OCI-LY1 (cell line): ENCODE measurements around the gene FAM76A.

ENCODE experiments used
- H2AFZ ChIP-seq: fragments of 200-600 bp; sonication (generic), shearing (Covaris generic); 2 replicates; pipeline ENCODE4 v1.6.0; 2014; ENCODE audit warnings: antibody characterized with exemption, mild to moderate bottlenecking, low read length
- H3F3A ChIP-seq: fragments of 200-600 bp; sonication (generic), shearing (Covaris generic); 2 replicates; pipeline ENCODE4 v1.6.0; 2014; ENCODE audit warnings: mild to moderate bottlenecking, antibody characterized with exemption, low read length, moderate library complexity; ENCODE audit not compliant: insufficient read depth
- H3K27ac ChIP-seq: fragments of 200-600 bp; sonication (generic); 2 replicates; pipeline ENCODE4 v1.5.1; 2014; ENCODE audit warnings: low read length, mixed run types, mild to moderate bottlenecking, low read depth; ENCODE audit not compliant: poor library complexity, severe bottlenecking
- H3K27me3 ChIP-seq: fragments of 200-600 bp; sonication (generic); 2 replicates; pipeline ENCODE4 v1.6.0; 2014; ENCODE audit warnings: antibody characterized with exemption, mild to moderate bottlenecking, low read length, moderate library complexity; ENCODE audit not compliant: insufficient read depth
- H3K36me3 ChIP-seq: fragments of 200-600 bp; sonication (generic); 2 replicates; pipeline ENCODE4 v1.6.1; 2014; ENCODE audit warnings: mild to moderate bottlenecking, antibody characterized with exemption, low read length, moderate library complexity, mixed read lengths; ENCODE audit not compliant: insufficient read depth
- H3K4me1 ChIP-seq: fragments of 200-600 bp; sonication (generic); 2 replicates; pipeline ENCODE4 v1.5.1; 2014; ENCODE audit warnings: mild to moderate bottlenecking, low read length, moderate library complexity; ENCODE audit not compliant: insufficient read depth, severe bottlenecking
- H3K4me2 ChIP-seq: fragments of 200-600 bp; sonication (generic), shearing (Covaris generic); 2 replicates; pipeline ENCODE4 v1.6.1; 2014; ENCODE audit warnings: low read length
- H3K4me3 ChIP-seq: fragments of 200-600 bp; sonication (generic); 2 replicates; pipeline ENCODE4 v1.5.1; 2014; ENCODE audit warnings: low read length, low read depth, mild to moderate bottlenecking, mixed read lengths; ENCODE audit not compliant: poor library complexity, severe bottlenecking
- H3K79me2 ChIP-seq: fragments of 200-600 bp; shearing (Covaris generic); 2 replicates; pipeline ENCODE4 v1.6.1; 2016; ENCODE audit warnings: mixed run types, low read length, mixed read lengths; ENCODE audit not compliant: insufficient read depth
- H3K9ac ChIP-seq: fragments of 200-600 bp; sonication (generic), shearing (Covaris generic); 2 replicates; pipeline ENCODE4 v1.6.1; 2014; ENCODE audit warnings: mild to moderate bottlenecking, low read length, mixed read lengths
- H3K9me2 ChIP-seq: fragments of 200-600 bp; sonication (generic), shearing (Covaris generic); 2 replicates; pipeline ENCODE4 v1.6.1; 2014; ENCODE audit warnings: low read depth, mild to moderate bottlenecking, low read length, mixed read lengths
- H3K9me3 ChIP-seq: fragments of 200-600 bp; shearing (Covaris generic); 2 replicates; pipeline ENCODE4 v1.6.1; 2014; ENCODE audit warnings: low read length, mixed read lengths
- H4K20me1 ChIP-seq: fragments of 200-600 bp; sonication (generic), shearing (Covaris generic); 2 replicates; pipeline ENCODE4 v1.6.0; 2016; ENCODE audit warnings: mild to moderate bottlenecking, low read length; ENCODE audit not compliant: insufficient read depth
- EZH2 ChIP-seq: fragments of 200-600 bp; sonication (generic), shearing (Covaris generic); IDR thresholded peaks from 2 replicates; pipeline ENCODE4 v1.8.0; 2017; ENCODE audit warnings: borderline replicate concordance, mixed run types, mild to moderate bottlenecking, antibody characterized with exemption, low read length, moderate library complexity, mixed read lengths

The FAM76A gene

DNA sequence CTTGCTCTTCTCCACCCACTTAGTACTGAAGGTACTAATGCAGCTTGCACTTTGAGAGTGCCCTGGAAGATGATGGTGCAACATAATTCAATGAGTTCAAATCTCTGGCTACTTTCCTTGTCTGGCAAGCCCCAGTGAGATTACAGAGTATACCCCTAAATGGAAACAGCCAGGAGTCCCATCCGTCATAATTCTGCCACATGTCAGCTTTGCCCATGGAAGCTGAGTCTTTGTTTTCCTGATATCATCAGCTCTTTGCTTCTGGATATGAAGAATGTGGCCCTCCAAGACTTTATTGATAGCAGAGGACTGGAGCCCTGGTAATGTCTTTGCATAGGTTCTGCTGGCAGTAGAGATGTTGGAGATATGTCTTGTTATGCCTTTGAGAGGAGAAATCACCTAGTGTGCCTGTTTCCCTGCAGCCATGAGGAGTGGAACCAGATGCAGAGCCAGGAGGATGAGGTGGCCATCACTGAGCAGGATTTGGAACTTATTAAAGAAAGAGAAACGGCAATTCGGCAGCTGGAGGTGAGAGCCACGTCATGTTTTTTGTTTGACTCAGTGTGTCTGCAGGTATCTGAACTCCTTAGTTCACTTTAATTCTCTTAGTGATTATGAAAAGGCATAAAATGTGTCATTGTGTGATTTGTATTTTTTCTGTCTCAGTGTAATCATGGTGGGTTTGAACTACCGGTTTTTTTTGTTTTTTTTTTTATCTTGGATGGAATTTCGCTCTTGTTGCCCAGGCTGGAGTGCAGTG is 86.2 kb downstream of the FAM76A start:
- Histone ChIP-seq H3K4me2 (no peak overlapping the region), H3K36me3 (peaks cover 21% of the 10 kb centered on the region; the same call in 1 of the 2 replicates), H3K9me3 (no peaks in the 10 kb centered on the region), H3K9me2 (no peaks in the 10 kb centered on the region), H3K4me3 (no peak overlapping the region), H3K27ac (no peak overlapping the region), H3K9ac (no peak overlapping the region), H3K27me3 (no peaks in the 10 kb centered on the region), H3K79me2 (no peaks in the 10 kb centered on the region), H4K20me1 (no peaks in the 10 kb centered on the region), H3K4me1 (no peaks in the 10 kb centered on the region), H2AFZ (no peak overlapping the region), H3F3A (no peaks in the 10 kb centered on the region)
- TF ChIP-seq EZH2 = no peak
